ENCODE data around the gene PFN1.

PFN1 gene

DNA sequence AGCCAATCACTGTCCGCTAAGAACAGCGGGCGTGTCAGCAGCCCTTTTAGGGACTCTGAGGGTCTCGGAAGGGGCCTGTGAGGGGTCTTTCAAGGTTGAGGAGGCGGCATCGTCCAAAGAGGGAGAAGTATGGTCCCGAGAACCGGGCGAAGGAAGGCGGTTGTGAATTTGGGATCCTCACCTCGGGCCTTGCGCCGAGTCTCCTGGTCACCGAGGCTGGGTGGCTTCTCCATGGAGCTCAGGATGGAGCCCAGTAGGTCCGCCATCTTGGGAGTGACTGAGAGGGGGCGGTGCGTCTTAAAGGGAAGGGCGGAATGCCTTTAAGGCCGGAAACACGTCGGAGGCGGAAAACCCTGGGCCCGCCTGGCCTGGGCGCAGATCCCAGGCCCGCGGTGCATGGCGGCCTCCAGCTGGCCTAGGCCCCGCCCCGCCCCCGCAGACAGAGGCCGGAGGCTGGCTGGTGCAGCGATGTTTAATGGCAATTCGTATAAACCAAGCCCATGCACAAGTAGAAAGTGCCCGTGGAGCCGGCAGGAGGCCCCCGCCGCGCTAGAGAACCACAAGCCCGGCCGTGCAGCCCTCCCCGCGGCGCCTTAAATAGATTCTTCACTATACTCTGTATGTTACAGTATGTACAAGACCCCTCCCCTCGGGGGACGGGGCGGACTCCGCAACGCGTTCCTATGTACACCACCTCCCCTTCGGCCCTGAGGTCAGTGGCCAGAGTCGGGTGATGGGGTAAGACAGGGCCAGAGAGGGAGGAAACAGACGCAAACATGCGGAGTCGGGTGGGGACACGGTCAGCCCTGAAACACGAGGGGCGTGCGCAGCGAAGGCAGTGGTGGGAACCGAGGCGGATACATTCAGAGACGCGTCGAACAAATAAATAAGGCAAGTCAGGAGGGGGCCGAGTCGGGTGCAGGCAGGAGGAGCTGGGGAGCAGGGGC, 19.5 kb upstream of the PFN1 start, which contains the start of gene SPAG7:
TSS of gene SPAG7 (minus strand) at position 279 of the 947 bp plus-strand sequence. CDS start at position 266, 13 bp downstream.
- DNase-seq (ENCODE audit: low spot score) = peak; percentile 75

GRCh38 chr17:4966844-4967538, 18.7 kb upstream of the PFN1 start:
- DNase-seq (ENCODE audit: low spot score) = peak; percentile 95

- DNase-seq (ENCODE audit: low spot score) = no peak
Measured at GRCh38 chr17:4965311-4965986, 17.1 kb upstream of the PFN1 start.

DNA sequence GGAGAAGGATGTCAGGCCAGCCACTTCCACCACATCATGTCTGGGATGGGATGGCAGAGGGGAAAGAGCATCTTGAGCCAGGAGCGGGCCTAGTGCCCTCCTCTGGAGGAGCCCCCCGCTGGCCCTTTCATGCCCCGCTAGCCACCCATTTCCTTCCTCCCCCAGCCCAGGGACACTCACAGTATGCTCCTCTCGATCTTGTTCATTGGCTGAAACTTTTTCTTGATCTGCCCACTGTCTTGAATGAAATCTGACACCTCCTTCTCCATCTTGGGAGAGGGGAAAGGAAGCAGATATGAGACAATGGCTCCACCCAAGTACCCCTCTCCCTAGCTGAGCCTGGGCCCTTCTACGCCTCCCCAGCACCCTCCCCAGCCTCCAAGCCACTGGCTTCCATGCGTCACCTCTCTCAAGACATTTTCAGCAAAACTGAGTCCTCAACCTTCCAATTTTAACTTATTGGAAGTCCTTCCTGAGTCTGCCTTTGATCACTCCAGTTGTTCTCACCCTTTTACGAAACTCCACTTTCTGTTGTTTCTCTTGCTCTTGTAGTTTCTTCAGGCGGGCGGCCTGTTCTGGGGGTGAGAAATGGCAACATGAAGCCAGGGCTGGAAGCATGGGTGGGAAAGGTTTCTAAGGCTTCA, 12.1 kb upstream of the PFN1 start:
- DNase-seq (ENCODE audit: low spot score) = no peak

DNA sequence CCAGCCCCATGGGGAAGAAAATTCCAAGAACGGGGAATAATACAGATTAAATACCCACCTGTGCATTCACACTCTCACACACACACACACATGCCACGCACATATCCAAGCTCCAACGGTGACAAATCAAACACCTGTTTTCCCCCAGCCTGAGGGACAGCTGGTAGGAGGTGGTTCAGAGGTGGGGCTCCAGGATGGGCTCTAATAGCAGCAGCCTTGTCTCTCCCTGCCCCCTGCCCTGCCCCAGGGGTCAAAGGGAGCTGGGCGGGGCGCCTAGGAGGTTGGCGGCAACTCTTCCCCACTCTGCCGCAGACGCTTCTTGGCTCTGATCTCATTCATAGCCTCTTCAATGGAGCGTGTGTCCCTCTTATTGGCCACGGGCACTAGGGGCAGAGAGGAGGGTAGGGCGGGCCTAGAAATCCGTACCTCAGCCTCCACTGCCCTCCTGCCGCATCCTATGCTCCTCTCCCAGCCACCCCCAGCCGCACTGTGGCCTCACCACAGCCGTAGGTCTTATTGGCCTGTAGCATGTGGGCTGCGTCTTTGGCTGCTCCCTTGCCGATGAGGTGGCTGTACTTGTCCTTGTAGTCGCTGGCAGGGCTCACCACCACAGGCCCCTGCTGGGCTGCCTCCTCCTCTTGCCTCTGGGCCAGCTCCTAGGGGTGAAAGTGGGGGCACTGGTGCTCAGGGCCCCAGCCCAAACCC, 11.1 kb upstream of the PFN1 start:
- DNase-seq (ENCODE audit: low spot score) = no peak

- no peak for DNase-seq (ENCODE audit: low spot score)
Measured at GRCh38 chr17:4958102-4958501, 9.8 kb upstream of the PFN1 start.

GRCh38 chr17:4956493-4957061, 8.2 kb upstream of the PFN1 start:
- no peak for DNase-seq (ENCODE audit: low spot score)

DNA sequence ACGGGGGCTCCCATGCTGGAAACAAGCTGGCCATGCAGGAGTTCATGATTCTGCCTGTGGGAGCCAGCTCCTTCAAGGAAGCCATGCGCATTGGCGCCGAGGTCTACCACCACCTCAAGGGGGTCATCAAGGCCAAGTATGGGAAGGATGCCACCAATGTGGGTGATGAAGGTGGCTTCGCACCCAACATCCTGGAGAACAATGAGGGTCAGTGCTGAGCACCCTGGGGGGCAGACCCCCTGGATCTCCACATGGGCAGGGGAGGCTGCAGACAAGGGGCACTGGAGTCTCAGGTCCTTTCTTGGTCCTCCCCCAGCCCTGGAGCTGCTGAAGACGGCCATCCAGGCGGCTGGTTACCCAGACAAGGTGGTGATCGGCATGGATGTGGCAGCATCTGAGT, 6.8 kb upstream of the PFN1 start:
- no peak for DNase-seq (ENCODE audit: low spot score)

DNA sequence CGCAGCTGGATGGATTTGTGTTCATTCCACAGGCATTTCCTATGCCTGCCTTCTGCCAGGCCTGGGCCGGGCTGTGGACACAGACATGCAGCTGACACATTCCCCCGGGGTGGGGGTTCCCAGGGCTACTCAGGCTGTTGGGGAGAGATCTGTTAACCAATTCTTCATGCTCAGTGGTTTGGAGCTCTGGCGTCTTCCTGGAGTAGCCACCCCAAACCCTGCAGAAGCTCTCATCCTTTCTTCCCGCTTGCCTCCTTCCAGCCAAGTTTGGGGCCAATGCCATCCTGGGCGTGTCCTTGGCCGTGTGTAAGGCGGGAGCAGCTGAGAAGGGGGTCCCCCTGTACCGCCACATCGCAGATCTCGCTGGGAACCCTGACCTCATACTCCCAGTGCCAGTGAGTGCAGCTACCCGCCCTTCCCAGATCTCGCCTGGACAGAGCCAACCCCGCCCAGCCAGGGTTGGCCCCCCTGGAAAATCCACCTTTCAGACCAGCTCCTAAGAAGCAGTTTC, 5.2 kb upstream of the PFN1 start:
- DNase-seq (ENCODE audit: low spot score) = no peak

DNA sequence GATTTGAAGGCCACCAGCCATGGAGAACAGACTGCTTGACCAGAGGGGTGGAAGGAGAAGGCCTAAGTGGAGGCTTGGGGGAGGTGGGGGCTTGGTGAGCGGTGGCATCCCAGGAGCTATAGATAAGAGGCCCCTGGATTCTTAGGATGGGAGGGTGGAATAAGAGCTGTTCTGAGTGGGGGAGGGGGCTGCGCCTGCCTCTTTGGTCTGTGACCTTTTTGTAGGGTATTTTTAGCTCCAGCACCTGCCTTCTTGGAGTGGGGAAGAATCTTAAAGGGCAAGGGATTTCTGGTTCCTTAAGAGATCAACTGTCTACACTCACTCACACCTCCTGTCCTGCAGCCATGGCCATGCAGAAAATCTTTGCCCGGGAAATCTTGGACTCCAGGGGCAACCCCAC, 3.2 kb upstream of the PFN1 start:
- no peak for DNase-seq (ENCODE audit: low spot score)

- DNase-seq (ENCODE audit: low spot score) = no peak
Measured at GRCh38 chr17:4950746-4951204, 2.4 kb upstream of the PFN1 start, which contains the start of gene ENO3. TSS of gene ENO3 (plus strand) at chr17:4951119. CDS start at chr17:4951830, 711 bp downstream.

DNA sequence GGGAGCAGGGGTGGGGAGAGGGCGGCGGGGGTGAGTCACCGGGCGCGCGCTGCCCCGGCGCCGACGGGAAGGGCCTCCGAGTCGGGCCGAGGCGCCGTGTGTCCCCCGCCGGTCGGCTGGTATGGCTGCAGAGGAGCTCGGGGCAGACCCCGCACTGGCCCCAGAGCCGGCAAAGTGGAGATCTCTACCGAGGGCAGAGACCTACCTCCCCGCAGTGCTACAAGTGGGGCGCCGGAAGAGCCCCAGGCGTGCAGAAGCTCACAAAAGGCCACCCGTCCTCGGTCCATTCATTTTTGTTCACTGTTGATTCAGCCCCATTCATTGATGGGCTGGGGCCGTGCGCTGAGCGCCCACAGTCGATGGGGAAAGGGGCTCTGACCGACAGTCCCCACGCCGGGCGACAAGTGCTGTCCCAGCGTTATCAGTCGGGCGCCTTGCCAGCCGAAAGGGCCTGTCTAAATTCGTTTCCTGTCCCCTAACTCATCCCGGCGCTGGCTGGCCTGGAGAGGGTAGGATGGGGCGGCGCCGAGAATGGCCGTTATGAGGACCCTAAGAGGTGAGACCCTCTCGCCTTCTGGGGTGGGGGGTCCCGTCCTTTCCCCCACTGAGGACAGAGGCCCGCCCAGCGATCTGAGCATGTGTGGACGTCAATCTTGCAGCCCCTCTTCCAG, 1.9 kb upstream of the PFN1 start:
- no peak for DNase-seq (ENCODE audit: low spot score)

DNA sequence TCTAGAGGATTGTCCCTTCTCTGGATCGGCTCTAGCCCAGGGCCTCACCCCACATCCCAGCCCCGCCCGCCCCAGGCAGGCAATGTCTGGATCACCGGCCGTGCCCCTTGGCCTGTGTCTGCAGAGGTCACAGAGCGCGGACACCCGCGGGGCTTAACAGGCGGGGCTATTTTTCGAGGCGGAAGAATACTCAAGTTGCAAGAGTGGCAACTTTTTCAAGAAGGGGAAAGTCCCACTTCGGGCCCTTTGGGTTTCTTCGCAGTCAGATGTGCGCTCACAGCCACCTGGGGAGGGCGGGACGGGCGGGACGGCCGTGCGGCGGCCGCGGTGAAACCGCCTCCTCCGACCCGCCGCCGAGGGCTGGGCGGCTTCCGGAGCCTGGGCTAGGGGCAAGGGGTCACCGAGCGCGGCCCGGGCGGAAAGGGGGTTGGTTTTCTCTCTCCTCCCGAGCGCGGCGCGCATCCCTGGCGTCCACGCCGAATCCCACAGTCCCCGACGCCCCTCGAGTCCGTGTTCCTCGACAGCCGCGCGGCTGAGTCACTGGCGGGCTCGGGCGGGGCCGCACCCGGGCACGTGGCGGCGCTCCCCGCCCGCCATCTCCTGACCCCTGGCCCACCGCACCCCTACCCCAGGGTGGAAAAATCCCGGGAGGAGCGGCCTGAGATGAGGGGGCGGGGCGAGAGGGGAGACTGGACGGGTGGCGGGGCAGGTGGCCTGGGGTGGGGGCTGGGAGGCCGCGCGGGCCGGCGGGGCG, 1.2 kb upstream of the PFN1 start:
- DNase-seq (ENCODE audit: low spot score) = peak; percentile 81

GRCh38 chr17:4948931-4949320, 596 bp upstream of the PFN1 start:
- DNase-seq (ENCODE audit: low spot score) = peak; percentile 85

DNA sequence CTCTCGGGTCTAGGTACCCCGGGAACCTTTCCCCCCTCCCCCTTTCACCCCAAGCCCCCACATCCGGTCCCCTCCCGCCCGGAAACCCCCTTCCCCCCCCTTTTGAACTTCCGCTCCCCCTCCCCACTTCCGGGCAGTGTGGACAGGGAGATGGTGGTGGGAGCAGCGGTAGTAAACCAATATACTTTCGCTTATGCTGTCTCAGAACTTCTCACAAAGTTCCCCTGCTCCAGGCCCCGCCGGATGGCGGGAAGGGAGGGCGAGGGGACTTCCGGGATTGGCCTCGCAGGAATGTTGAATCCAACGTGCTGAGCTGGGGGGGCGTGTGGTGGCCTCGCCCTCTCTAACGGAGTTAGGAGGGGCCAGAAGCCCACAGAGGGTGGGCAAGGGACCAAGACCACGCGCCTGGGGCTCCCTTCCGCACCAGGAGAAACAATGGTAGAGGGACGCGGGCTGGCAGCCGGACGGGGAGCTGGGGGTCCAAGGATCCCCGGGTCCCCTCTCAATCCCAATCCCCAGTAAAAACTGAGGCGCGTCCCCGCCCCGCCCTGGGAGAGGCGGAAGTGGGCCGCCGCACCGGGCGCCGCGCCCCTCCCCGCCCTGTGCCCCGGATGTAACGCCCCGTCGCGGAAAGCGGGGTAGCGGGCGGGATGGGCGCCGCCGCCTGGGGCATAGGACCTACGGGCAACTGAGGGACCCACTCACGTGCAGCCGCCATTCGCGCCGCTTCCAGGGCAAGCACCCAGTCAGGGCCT, 742 bp downstream of the PFN1 start:
- DNase-seq (ENCODE audit: low spot score) = no peak

- no peak for DNase-seq (ENCODE audit: low spot score)
Measured at GRCh38 chr17:4947010-4947410, 1.3 kb downstream of the PFN1 start.

GRCh38 chr17:4946312-4946976, 1.9 kb downstream of the PFN1 start:
- DNase-seq (ENCODE audit: low spot score) = no peak

GRCh38 chr17:4945944-4946280, 2.4 kb downstream of the PFN1 start:
- DNase-seq (ENCODE audit: low spot score) = no peak

Data from HuH-7 (cell line).